Right ventricle myocardium inferior (tissue), 1 donor: ENCODE data around the gene COL9A1. TPM values are rescaled to one million over a fixed set of nuclear protein-coding genes. Genes with fewer than 3 reads are reported as not detected.
A peak's percentile ranks its signal among the peaks of the same experiment; 100 is the strongest.

Experiments used
- ATAC-seq: fragments of 200-7000 bp; cut with Tn5 transposase; one replicate; pipeline ENCODE4 v1.9.1; 2020; ENCODE audit warnings: mild to moderate bottlenecking, moderate library complexity
- DNase-seq: peaks from one replicate; pipeline ENCODE4 v3.0.0; 2021; ENCODE audit errors: missing footprints
- intact Hi-C: fragments of 100-400 bp; cut with DNase I; formaldehyde crosslinking; loops from one replicate; pipeline ENCODE4 v1.11.0; 2022
- total RNA-seq: library from RNA; stranded (reverse); fragmentation: NEBNext Ultra II Directional; extraction: Animal tissue kit (Norgen Biotek cat#: 25700); gene quantifications from one replicate; pipeline ENCODE4 v1.2.1, GENCODE V29; 2021
- donor health status: DM: no; HTN: yes; CAD: no; lungs with severe emphysema.

Gene COL9A1
- total RNA-seq, 1 donor from 2014 or later: 0.14 TPM

GRCh38 chr6:70299456-70299855 is 3.4 kb downstream of the COL9A1 start:
- DNase-seq: no peak
- no peak for ATAC-seq
- intact Hi-C loops: no loop called here

GRCh38 chr6:70298068-70298467 is 4.8 kb downstream of the COL9A1 start:
- ATAC-seq (no peak), DNase-seq (no peak)
- intact Hi-C loops: no loop called here

DNA sequence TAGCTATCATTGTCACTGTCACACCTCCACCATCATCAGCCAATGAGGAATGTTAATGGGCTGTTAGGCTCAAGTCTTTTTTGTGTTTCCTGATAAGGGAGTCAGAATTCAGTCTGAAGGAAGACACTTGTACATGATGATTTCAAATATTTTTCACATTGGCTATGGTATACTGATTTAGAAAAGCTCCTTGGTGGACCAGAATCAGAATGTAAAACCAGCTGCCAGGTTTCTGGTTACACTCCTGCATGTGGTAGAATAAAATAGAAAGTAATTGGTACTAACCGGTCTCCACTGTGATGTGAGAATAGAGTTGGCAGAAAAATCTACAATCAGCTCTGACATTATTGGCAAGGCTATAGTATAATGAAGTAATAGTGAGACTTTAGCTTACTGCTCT is 10.7 kb downstream of the COL9A1 start:
- no peak for ATAC-seq
- intact Hi-C loops: no loop called here
- DNase-seq: no peak

DNA sequence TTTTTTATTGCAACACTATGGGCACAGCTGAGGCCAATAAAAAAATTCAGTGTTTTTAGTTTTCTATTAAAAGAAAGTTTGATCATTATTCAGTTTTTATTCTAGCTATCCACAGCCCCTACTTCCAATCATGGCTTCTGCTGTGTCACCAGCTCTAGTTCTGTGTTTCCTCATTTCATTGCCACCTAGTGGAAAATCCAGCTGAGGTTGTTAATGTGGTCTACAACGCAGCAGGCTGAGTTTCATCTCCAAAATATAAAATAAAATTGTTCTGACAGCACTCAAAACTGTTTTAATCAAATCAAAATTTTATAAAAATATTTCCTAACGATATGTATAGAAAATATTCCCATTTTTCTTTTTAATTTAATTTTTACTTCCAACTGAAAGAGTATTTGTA is 13.6 kb downstream of the COL9A1 start:
- intact Hi-C loops: loop anchor here (5.0 kb wide), 1 partner anchor 67 kb away; no protein-coding TSS in a partner anchor
- ATAC-seq: no peak
- no peak for DNase-seq

- DNase-seq (no peak), ATAC-seq (no peak)
- intact Hi-C loops: loop anchor here (5.0 kb wide), 1 partner anchor 65 kb away; no protein-coding TSS in a partner anchor
These were observed 16.0 kb downstream of the COL9A1 start for GRCh38 chr6:70286905-70287304.

- intact Hi-C loops: loop anchor here (5.0 kb wide), 1 partner anchor 63 kb away; no protein-coding TSS in a partner anchor
- DNase-seq: no peak
- ATAC-seq: no peak
These were observed 17.7 kb downstream of the COL9A1 start for GRCh38 chr6:70285201-70285600.

DNA sequence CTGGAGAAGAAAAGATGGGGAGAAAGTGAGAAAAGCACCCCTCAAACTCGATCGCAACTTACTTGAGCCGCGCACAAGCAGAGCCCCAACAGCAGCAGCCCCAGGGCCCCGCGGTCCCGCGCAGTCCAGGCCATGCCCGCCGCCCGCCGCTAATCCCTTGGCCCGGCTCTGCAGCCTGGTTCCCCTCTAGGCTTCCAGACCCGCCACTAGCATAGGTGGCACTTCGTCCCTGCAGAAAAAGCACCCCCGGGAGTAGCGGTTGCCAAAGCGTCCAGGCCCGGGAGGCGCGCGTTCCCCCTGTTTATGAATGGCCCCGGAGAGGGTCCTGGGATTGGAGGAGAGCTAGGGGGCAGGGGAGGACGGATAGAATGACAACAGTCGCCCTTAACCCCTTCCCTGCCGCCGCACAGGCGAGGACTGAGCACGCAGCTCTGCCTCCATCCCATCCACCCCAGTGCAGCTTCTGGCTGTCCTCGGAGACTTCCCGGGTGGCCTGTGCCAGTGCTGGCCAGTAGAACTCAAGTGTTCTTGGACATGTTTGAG is 19.9 kb downstream of the COL9A1 start:
- ATAC-seq: no peak
- intact Hi-C loops: no loop called here
- peak; percentile 28 for DNase-seq

- peak; percentile 77 for ATAC-seq
- intact Hi-C loops: no loop called here
- DNase-seq: peak; percentile 66
These were observed 20.5 kb downstream of the COL9A1 start for GRCh38 chr6:70282312-70282918.

GRCh38 chr6:70281923-70282311 is 21.0 kb downstream of the COL9A1 start:
- peak; percentile 42 for ATAC-seq
- no peak for DNase-seq
- intact Hi-C loops: no loop called here

DNA sequence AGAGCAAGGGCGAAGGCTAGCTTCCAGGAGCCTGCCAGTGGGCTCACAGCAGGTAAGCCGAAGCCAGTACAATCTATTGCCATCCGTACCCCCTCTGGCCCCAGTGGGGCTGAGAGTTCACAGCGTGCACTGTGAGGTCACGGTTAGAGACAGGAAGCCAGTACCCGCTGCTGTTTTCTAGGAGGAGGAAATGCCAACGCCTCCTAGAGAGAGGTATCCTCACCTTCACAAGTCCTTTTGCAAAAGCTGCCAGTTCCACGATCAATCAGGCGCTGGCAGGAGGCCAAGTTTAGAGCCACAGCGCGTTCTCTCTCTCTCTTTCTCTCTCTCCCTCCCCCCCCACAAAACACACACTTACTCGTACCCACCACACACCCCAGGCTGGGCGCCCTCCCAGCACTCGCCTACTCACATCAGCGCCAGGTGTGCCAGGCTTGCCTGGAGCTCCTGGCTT is 22.5 kb downstream of the COL9A1 start:
- ATAC-seq: no peak
- intact Hi-C loops: no loop called here
- peak; percentile 48 for DNase-seq

DNA sequence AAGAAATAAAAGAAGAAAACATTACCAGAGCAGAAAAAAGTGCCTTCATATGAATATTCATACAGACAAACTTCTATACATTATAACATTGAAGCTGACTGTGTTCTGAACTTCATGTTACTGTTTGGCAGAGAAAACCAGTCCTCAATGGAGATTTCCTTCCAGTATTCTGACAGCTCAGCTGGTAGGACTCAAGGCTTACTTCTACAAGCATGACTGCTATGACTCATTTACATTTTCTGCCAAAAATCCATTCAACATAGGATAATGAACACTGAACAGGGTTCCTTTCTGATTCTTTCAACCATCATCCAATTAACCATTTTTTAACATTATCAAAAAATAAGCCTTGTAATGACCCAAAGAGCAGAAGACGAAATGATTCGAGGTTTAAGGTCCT is 25.4 kb downstream of the COL9A1 start:
- intact Hi-C loops: no loop called here
- DNase-seq: no peak
- ATAC-seq: peak; percentile 77

DNA sequence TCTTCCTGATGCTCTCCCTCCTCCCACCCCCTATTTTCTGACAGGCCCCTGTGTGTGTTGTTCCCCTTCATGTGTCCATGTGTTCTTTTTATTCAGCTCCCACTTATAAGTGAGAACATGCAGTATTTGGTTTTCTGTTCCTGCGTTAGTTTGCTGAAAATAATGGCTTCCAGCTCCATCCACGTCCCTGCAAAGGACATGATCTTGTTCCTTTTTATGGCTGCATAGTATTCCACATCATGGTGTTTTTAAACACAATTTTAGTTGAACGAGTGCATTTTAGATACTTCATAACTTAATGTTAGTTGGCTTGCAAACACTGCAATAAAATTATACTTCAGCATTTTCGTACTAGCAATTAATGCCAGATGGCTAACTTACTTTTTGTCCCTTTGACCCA is 28.5 kb downstream of the COL9A1 start:
- DNase-seq (no peak), ATAC-seq (no peak)
- intact Hi-C loops: no loop called here

- ATAC-seq: no peak
- intact Hi-C loops: no loop called here
- DNase-seq: no peak
These were observed 30.8 kb downstream of the COL9A1 start for GRCh38 chr6:70272071-70272470.

- intact Hi-C loops: no loop called here
- ATAC-seq (no peak), DNase-seq (no peak)
These were observed 32.4 kb downstream of the COL9A1 start for GRCh38 chr6:70270287-70271005.

DNA sequence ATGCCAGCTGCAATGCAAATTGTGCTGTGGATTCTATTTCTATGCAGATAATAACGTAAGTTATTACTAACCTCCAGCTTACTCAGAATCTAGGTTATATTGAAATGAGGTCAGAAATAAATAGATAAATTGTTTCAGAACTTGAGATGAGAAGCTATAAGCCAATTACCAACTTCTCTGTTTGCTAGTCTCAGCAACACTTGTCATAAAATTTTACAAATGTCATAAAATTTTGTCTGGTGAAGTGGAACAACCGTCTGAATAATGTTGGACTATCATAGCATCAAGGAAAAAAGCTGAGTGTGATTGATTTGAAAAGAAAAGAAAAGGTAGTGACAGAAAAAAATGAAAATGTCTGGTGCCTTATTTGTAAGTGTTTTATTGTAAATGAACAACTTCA is 36.7 kb downstream of the COL9A1 start:
- DNase-seq (no peak), ATAC-seq (no peak)
- intact Hi-C loops: no loop called here

GRCh38 chr6:70264306-70264705 is 38.6 kb downstream of the COL9A1 start:
- no peak for DNase-seq
- no peak for ATAC-seq
- intact Hi-C loops: no loop called here

DNA sequence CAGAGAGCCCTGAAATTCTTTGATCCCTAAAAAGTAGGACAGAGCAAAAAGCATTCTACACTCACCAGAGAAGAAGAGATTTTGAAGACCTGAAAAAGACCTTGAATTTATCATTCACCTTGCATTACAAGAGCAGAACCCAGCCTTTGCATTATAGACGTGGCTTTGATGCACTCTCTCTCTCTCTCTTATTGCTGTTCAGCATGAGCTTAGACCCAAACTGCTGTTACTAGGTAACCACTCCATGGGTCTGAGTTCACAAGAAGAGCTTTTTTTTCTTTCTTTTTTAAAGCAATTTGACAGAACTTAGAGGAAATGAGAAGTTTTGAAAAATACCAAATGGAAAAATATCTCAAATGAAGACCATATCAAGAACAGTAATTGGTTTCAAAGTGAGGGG is 44.4 kb downstream of the COL9A1 start:
- ATAC-seq: no peak
- intact Hi-C loops: no loop called here

DNA sequence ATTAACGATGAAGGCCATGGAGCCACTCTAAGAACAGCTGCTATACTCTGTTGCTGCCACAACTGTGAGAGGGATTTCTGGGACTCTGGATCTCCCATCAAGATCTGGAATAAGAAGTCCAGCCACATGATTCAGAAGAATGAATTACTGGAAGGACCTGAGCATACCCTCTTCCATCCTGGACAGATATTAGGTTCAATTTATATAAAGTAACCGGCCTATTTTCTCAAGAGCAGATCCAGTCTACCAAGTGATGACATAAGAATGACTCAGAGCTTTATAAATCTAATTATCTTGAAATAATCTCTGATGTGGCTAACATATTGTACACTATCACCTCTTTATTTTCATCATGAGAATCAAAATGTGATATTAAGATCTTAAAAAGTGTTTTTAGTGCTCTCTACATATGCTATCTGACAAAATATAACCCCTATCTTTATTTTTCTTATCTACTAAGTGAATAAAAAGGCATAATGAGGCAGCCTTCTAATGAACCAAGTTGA is 45.1 kb downstream of the COL9A1 start:
- no peak for DNase-seq
- intact Hi-C loops: no loop called here
- no peak for ATAC-seq

More for the DNA sequence above, 44.4 kb downstream of the COL9A1 start:
- no peak for DNase-seq

- no peak for ATAC-seq
- intact Hi-C loops: no loop called here
These were observed 48.1 kb downstream of the COL9A1 start for GRCh38 chr6:70254784-70255183.

GRCh38 chr6:70253923-70254322 is 49.0 kb downstream of the COL9A1 start:
- DNase-seq (no peak), ATAC-seq (no peak)
- intact Hi-C loops: no loop called here

More at GRCh38 chr6:70254784-70255183, 48.1 kb downstream of the COL9A1 start:
- no peak for DNase-seq
